Measurements from ENCODE around the gene CDK9.
"Not testable (repeated sequence)": the region's sequence is repeated elsewhere in the genome, so short reads cannot be mapped to it uniquely, and the experiment has no call there.

Gene CDK9

GRCh38 chr9:127833555-127833954 lies 47.7 kb downstream of the CDK9 start:
- Histone ChIP-seq H3K18ac (ENCODE audit: low read length) (no peak overlapping the region), H4K12ac (ENCODE audit: low read depth, low read length) (no peak overlapping the region), H2BK120ac (ENCODE audit: insufficient read depth, low read length, poor library complexity) (no peak overlapping the region), H3K9me3 (ENCODE audit: insufficient read depth, low read depth, low read length) (peaks cover 2% of the 10 kb centered on the region), H4K91ac (ENCODE audit: low read depth, low read length) (no peak overlapping the region), H3K79me1 (ENCODE audit: low read length) (peaks cover 27% of the 10 kb centered on the region), H3K14ac (ENCODE audit: low read length) (no peak overlapping the region), H3K4me1 (ENCODE audit: control insufficient read depth in 1 of 2, insufficient read depth in 2 of 2, low read length in 2 of 2) (peaks cover 26 to 30% of the 10 kb centered on the region in 2 experiments), H3K23ac (ENCODE audit: low read length) (no peak overlapping the region), H3K9ac (ENCODE audit: low read length) (no peak overlapping the region), H3K27ac (ENCODE audit: low read depth, low read length) (no peak overlapping the region), H3K27me3 (ENCODE audit: insufficient read depth, low read length) (no peaks in the 10 kb centered on the region), H2BK12ac (ENCODE audit: low read length) (no peak overlapping the region), H4K8ac (ENCODE audit: low read depth, low read length) (no peak overlapping the region), H3K36me3 (ENCODE audit: control insufficient read depth in 1 of 2, insufficient read depth in 2 of 2, low read length in 2 of 2) (peaks cover 6 to 7% of the 10 kb centered on the region in 2 experiments), H3K4ac (ENCODE audit: low read depth, low read length) (no peak overlapping the region), H3K79me2 (ENCODE audit: control insufficient read depth, insufficient read depth, low read length, poor library complexity) (no peaks in the 10 kb centered on the region), H2AFZ (ENCODE audit: insufficient read depth, low read length, poor library complexity) (no peak overlapping the region), H2BK5ac (ENCODE audit: low read depth, low read length, poor library complexity) (no peak overlapping the region), H3K4me3 (ENCODE audit: low read depth, low read length) (no peak overlapping the region), H3K4me2 (ENCODE audit: low read length) (no peak overlapping the region), H2AK5ac (ENCODE audit: low read length) (no peak overlapping the region)
- DNase-seq, result peak in 1 of 2 donors; percentile 61
- WGBS (ENCODE audit: extremely low coverage, insufficient coverage, insufficient read length), result no CpG with 5 or more reads among the region's 1 CpG

- H3K4ac ChIP-seq (ENCODE audit: low read depth, low read length), result peak overlapping the region; percentile 1
- peak overlapping the region; percentile 58 for H2AK5ac ChIP-seq (ENCODE audit: low read length)
- no CpG with 5 or more reads among the region's 17 CpGs for WGBS (ENCODE audit: extremely low coverage, insufficient coverage, insufficient read length)
- no peak overlapping the region for H3K9ac ChIP-seq (ENCODE audit: low read length)
- H3K18ac ChIP-seq (ENCODE audit: low read length), result peak overlapping the region; percentile 2
- H3K9me3 ChIP-seq (ENCODE audit: insufficient read depth, low read depth, low read length), result no peaks in the 10 kb centered on the region
- no peak overlapping the region for H2AFZ ChIP-seq (ENCODE audit: insufficient read depth, low read length, poor library complexity)
- peaks cover 3 to 8% of the 10 kb centered on the region in 2 experiments for H3K36me3 ChIP-seq (ENCODE audit: control insufficient read depth in 1 of 2, insufficient read depth in 2 of 2, low read length in 2 of 2)
- no peak overlapping the region for H3K14ac ChIP-seq (ENCODE audit: low read length)
- H3K27me3 ChIP-seq (ENCODE audit: insufficient read depth, low read length), result no peaks in the 10 kb centered on the region
- peak overlapping the region; percentile 10 for H3K27ac ChIP-seq (ENCODE audit: low read depth, low read length)
- peak overlapping the region; percentile 37 for H2BK120ac ChIP-seq (ENCODE audit: insufficient read depth, low read length, poor library complexity)
- H2BK5ac ChIP-seq (ENCODE audit: low read depth, low read length, poor library complexity), result peak overlapping the region; percentile 13
- peak overlapping the region; percentile 27 for H4K8ac ChIP-seq (ENCODE audit: low read depth, low read length)
- H4K91ac ChIP-seq (ENCODE audit: low read depth, low read length), result peak overlapping the region; percentile 62
- H4K12ac ChIP-seq (ENCODE audit: low read depth, low read length), result no peak overlapping the region
- H3K4me1 ChIP-seq (ENCODE audit: control insufficient read depth in 1 of 2, insufficient read depth in 2 of 2, low read length in 2 of 2), result peaks cover 30 to 38% of the 10 kb centered on the region in 2 experiments
- DNase-seq, result peak; percentile 32 to 34
- H3K79me2 ChIP-seq (ENCODE audit: control insufficient read depth, insufficient read depth, low read length, poor library complexity), result peaks cover 3% of the 10 kb centered on the region
- no peak overlapping the region for H3K4me3 ChIP-seq (ENCODE audit: low read depth, low read length)
- H3K23ac ChIP-seq (ENCODE audit: low read length), result no peak overlapping the region
- H3K4me2 ChIP-seq (ENCODE audit: low read length), result no peak overlapping the region
- peaks cover 40% of the 10 kb centered on the region for H3K79me1 ChIP-seq (ENCODE audit: low read length)
- H2BK12ac ChIP-seq (ENCODE audit: low read length), result peak overlapping the region; percentile 73
These were observed 50.2 kb downstream of the CDK9 start for GRCh38 chr9:127835991-127836516.

- not testable (repeated sequence) for H3K79me2 ChIP-seq (ENCODE audit: control insufficient read depth, insufficient read depth, low read length, poor library complexity); DNase-seq; H2BK5ac ChIP-seq (ENCODE audit: low read depth, low read length, poor library complexity); H3K4me2 ChIP-seq (ENCODE audit: low read length); H3K4me3 ChIP-seq (ENCODE audit: low read depth, low read length); H3K4ac ChIP-seq (ENCODE audit: low read depth, low read length); H2AFZ ChIP-seq (ENCODE audit: insufficient read depth, low read length, poor library complexity); H3K23ac ChIP-seq (ENCODE audit: low read length); H3K27ac ChIP-seq (ENCODE audit: low read depth, low read length); H4K8ac ChIP-seq (ENCODE audit: low read depth, low read length); H3K27me3 ChIP-seq (ENCODE audit: insufficient read depth, low read length); H3K9me3 ChIP-seq (ENCODE audit: insufficient read depth, low read depth, low read length); H3K9ac ChIP-seq (ENCODE audit: low read length)
- peaks cover 30 to 38% of the 10 kb centered on the region in 2 experiments for H3K4me1 ChIP-seq (ENCODE audit: control insufficient read depth in 1 of 2, insufficient read depth in 2 of 2, low read length in 2 of 2)
- H3K79me1 ChIP-seq (ENCODE audit: low read length), result peaks cover 41% of the 10 kb centered on the region
- WGBS (ENCODE audit: extremely low coverage, insufficient coverage, insufficient read length), result no CpG with 5 or more reads among the region's 3 CpGs
- H2AK5ac ChIP-seq (ENCODE audit: low read length), result peak overlapping the region; percentile 58
- H4K91ac ChIP-seq (ENCODE audit: low read depth, low read length), result peak overlapping the region; percentile 62
- peak overlapping the region; percentile 73 for H2BK12ac ChIP-seq (ENCODE audit: low read length)
- peak overlapping the region; percentile 12 for H4K12ac ChIP-seq (ENCODE audit: low read depth, low read length)
- H3K18ac ChIP-seq (ENCODE audit: low read length), result peak overlapping the region; percentile 2
- H3K14ac ChIP-seq (ENCODE audit: low read length), result peak overlapping the region; percentile 60
- peak overlapping the region; percentile 37 for H2BK120ac ChIP-seq (ENCODE audit: insufficient read depth, low read length, poor library complexity)
- H3K36me3 ChIP-seq (ENCODE audit: control insufficient read depth in 1 of 2, insufficient read depth in 2 of 2, low read length in 2 of 2), result peaks cover 6 to 11% of the 10 kb centered on the region in 2 experiments
These were observed 50.7 kb downstream of the CDK9 start for GRCh38 chr9:127836561-127836960.

GRCh38 chr9:127837346-127837745 lies 51.5 kb downstream of the CDK9 start:
- H3K14ac ChIP-seq (ENCODE audit: low read length), result peak overlapping the region; percentile 46

More at GRCh38 chr9:127837346-127837745, 51.5 kb downstream of the CDK9 start:
- DNase-seq, result no peak
- Histone ChIP-seq H3K4me3 (ENCODE audit: low read depth, low read length) (no peak overlapping the region), H2AFZ (ENCODE audit: insufficient read depth, low read length, poor library complexity) (no peak overlapping the region), H3K4me1 (ENCODE audit: control insufficient read depth in 1 of 2, insufficient read depth in 2 of 2, low read length in 2 of 2) (peaks cover 30 to 38% of the 10 kb centered on the region in 2 experiments), H3K27me3 (ENCODE audit: insufficient read depth, low read length) (no peaks in the 10 kb centered on the region), H3K9me3 (ENCODE audit: insufficient read depth, low read depth, low read length) (no peaks in the 10 kb centered on the region), H3K36me3 (ENCODE audit: control insufficient read depth in 1 of 2, insufficient read depth in 2 of 2, low read length in 2 of 2) (peaks cover 9 to 13% of the 10 kb centered on the region in 2 experiments), H3K4ac (ENCODE audit: low read depth, low read length) (peak overlapping the region; percentile 75), H4K12ac (ENCODE audit: low read depth, low read length) (no peak overlapping the region), H3K18ac (ENCODE audit: low read length) (peak overlapping the region; percentile 90), H4K8ac (ENCODE audit: low read depth, low read length) (peak overlapping the region; percentile 9), H3K27ac (ENCODE audit: low read depth, low read length) (no peak overlapping the region), H3K4me2 (ENCODE audit: low read length) (no peak overlapping the region), H2AK5ac (ENCODE audit: low read length) (peak overlapping the region; percentile 72), H3K23ac (ENCODE audit: low read length) (no peak overlapping the region), H2BK120ac (ENCODE audit: insufficient read depth, low read length, poor library complexity) (peak overlapping the region; percentile 33), H3K79me1 (ENCODE audit: low read length) (peaks cover 41% of the 10 kb centered on the region), H2BK5ac (ENCODE audit: low read depth, low read length, poor library complexity) (peak overlapping the region; percentile 43), H3K79me2 (ENCODE audit: control insufficient read depth, insufficient read depth, low read length, poor library complexity) (peaks cover 3% of the 10 kb centered on the region), H3K9ac (ENCODE audit: low read length) (no peak overlapping the region), H2BK12ac (ENCODE audit: low read length) (peak overlapping the region; percentile 51), H4K91ac (ENCODE audit: low read depth, low read length) (peak overlapping the region; percentile 83)
- 100% methylated on average over 1 of the region's 4 CpGs for WGBS (ENCODE audit: extremely low coverage, insufficient coverage, insufficient read length)
